ENCODE results near the gene AREG.

Gene AREG

DNA sequence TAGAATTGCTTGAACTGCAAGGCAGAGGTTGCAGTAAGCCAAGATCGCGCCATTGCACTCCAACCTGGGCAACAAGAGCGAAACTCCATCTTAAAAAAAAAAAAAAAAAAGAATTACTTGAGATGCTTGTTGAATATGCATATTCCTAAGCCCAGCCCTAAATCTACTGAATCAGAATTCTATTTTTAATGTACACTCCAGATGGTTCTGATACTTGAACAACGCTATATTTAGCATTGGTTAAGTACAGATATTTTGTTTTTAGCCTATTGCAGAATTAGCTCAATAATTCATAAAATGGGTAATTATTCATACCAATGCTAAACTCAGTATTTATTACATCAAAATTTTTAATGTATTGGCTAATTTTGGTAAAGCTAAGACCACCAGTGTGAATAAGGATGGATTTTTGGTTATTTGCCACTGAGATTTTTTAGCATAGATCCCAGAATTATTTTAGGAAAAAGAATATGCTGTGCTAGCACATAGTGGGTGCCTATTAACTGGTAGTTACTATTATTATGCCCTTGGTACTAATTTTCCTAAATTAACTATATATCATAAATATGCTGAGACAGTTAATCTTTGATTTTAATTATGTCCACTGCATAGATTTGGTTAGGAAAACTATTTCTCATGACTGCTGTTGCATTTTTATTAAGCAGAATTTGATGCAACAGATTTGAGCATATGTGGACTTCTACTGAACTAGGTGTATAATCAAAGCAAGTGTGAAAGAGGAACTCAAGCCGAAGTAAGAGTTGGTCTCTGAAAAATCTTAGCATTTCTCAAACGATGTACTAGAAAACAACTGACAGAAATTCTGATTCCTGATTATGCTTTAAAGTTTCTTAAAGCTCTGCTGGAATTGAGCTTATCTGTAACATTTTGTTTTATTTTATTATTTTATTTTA is 9.2 kb downstream of the AREG start:
- Histone ChIP-seq H2BK120ac (ENCODE audit: low read depth, low read length) (no peak overlapping the region), H3K27ac (replicated peaks; ENCODE audit: low read length) (no peak overlapping the region), H3K18ac (ENCODE audit: low read length) (no peak overlapping the region), H3K9ac (ENCODE audit: low read depth, low read length, poor library complexity) (no peak overlapping the region), H2AFZ (ENCODE audit: low read length) (no peak overlapping the region), H4K8ac (ENCODE audit: low read depth, low read length) (no peak overlapping the region), H3K79me1 (ENCODE audit: low read depth, low read length) (no peaks in the 10 kb centered on the region), H2BK12ac (ENCODE audit: low read length) (no peak overlapping the region), H3K9me3 (replicated peaks in 1 of 2; ENCODE audit: control insufficient read depth in 2 of 2, insufficient read depth in 1 of 2, low read depth in 1 of 2, low read length in 2 of 2) (no peaks in the 10 kb centered on the region), H3K14ac (ENCODE audit: low read length) (no peak overlapping the region), H3K36me3 (replicated peaks in 1 of 2; ENCODE audit: control insufficient read depth in 2 of 2, insufficient read depth in 2 of 2, low read length in 2 of 2) (no peaks in the 10 kb centered on the region), H3K4me2 (ENCODE audit: insufficient read depth, low read length, poor library complexity, severe bottlenecking) (no peak overlapping the region), H3K23ac (ENCODE audit: low read depth, low read length, poor library complexity) (no peak overlapping the region), H3K4me1 (ENCODE audit: control insufficient read depth in 2 of 2, insufficient read depth in 1 of 2, low read depth in 1 of 2, low read length in 2 of 2) (no peaks in the 10 kb centered on the region), H2BK15ac (ENCODE audit: low read length) (no peak overlapping the region), H3K27me3 (ENCODE audit: control insufficient read depth in 3 of 3, insufficient read depth in 3 of 3, low read depth in 1 of 3, low read length in 3 of 3) (no peaks in the 10 kb centered on the region), H2BK5ac (ENCODE audit: low read length) (no peak overlapping the region), H3K4me3 (ENCODE audit: low read length in 2 of 2) (no peak overlapping the region), H2AK5ac (ENCODE audit: low read depth, low read length) (no peak overlapping the region), H4K91ac (ENCODE audit: low read depth, low read length, poor library complexity) (no peak overlapping the region), H3K4ac (ENCODE audit: low read length) (no peak overlapping the region)
- no CpG with 5 or more reads among the region's 6 CpGs for WGBS, 2 donors (ENCODE audit: extremely low coverage in 2 of 2, insufficient read length in 2 of 2, insufficient replicate concordance in 1 of 2)
- no peak for DNase-seq (ENCODE audit: low spot score)

DNA sequence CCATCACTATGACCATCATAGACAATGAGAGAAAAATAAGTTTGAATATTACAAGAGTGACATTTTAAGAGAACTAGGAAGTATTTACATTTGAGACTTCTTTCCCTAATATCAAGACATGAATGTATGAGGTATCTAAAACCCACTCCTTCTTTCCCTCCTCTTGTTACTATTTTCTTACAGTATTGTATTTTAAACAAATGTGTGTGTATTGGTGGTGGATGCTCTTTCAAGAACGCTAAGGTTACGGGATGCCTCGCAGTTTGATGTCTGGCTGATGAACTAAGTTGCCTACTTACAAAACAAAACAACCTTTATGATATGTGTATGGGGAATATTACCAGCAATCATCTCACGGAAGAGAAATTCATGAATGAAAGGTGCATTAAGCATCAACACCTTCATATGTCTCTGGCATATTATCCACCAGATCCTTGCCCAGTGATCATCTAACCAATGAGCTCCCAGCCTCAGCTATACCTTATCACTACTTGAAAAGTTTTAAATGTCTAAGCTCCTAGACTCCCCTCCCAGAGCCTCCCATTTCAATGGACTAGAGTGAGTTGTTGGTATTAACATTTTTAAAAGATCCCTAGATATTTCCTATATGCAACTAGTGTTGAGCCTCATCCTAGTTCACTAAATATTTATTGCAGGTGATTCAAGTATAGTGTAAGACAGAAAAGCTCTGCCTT is 10.6 kb downstream of the AREG start:
- Histone ChIP-seq H3K4me1 (ENCODE audit: control insufficient read depth in 2 of 2, insufficient read depth in 1 of 2, low read depth in 1 of 2, low read length in 2 of 2) (no peaks in the 10 kb centered on the region), H3K4me2 (ENCODE audit: insufficient read depth, low read length, poor library complexity, severe bottlenecking) (no peak overlapping the region), H3K18ac (ENCODE audit: low read length) (no peak overlapping the region), H3K23ac (ENCODE audit: low read depth, low read length, poor library complexity) (no peak overlapping the region), H3K36me3 (replicated peaks in 1 of 2; ENCODE audit: control insufficient read depth in 2 of 2, insufficient read depth in 2 of 2, low read length in 2 of 2) (no peaks in the 10 kb centered on the region), H2BK15ac (ENCODE audit: low read length) (no peak overlapping the region), H3K27ac (replicated peaks; ENCODE audit: low read length) (no peak overlapping the region), H4K8ac (ENCODE audit: low read depth, low read length) (no peak overlapping the region), H3K9ac (ENCODE audit: low read depth, low read length, poor library complexity) (no peak overlapping the region), H4K91ac (ENCODE audit: low read depth, low read length, poor library complexity) (no peak overlapping the region), H2AK5ac (ENCODE audit: low read depth, low read length) (no peak overlapping the region), H2BK120ac (ENCODE audit: low read depth, low read length) (no peak overlapping the region), H3K4ac (ENCODE audit: low read length) (no peak overlapping the region), H3K4me3 (ENCODE audit: low read length in 2 of 2) (no peak overlapping the region), H2BK12ac (ENCODE audit: low read length) (no peak overlapping the region), H3K27me3 (ENCODE audit: control insufficient read depth in 3 of 3, insufficient read depth in 3 of 3, low read depth in 1 of 3, low read length in 3 of 3) (no peaks in the 10 kb centered on the region), H3K9me3 (replicated peaks in 1 of 2; ENCODE audit: control insufficient read depth in 2 of 2, insufficient read depth in 1 of 2, low read depth in 1 of 2, low read length in 2 of 2) (no peaks in the 10 kb centered on the region), H3K79me1 (ENCODE audit: low read depth, low read length) (no peaks in the 10 kb centered on the region), H2AFZ (ENCODE audit: low read length) (no peak overlapping the region), H2BK5ac (ENCODE audit: low read length) (no peak overlapping the region), H3K14ac (ENCODE audit: low read length) (no peak overlapping the region)
- WGBS, 2 donors (ENCODE audit: extremely low coverage in 2 of 2, insufficient read length in 2 of 2, insufficient replicate concordance in 1 of 2), result no CpG with 5 or more reads among the region's 4 CpGs
- DNase-seq (ENCODE audit: low spot score), result no peak

DNA sequence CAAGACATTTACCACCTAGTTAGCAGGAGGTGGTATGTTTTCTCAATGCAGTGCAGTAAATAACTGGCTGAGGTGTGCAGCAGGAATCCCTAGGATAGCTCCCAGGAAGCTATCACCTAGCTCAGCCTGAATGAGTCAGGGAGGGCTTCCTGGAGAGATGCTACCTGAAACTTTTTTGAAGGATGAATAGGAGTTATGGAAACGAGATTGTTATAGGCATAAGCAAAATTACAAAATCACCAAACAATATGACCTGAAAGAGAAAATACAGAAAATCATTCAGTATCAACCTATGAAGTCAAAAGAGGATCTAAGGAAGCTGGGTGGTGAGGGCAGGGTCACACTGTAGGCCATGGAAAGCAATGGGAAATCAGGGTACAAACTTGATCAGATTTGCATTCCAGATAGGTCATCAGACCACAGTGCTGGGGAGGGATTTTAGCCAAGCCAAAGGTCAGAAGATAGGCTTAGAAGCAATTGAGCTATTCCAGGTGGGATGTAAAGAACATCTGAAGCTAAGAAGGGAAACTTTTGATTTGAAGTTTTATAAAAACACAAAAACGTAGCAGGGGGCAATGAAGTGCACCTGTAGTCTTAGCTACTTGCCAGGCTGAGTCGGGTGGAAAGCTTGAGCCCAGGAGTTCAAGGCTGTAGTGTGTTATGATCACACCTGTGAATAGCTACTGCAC is 11.3 kb downstream of the AREG start:
- Histone ChIP-seq H2BK120ac (ENCODE audit: low read depth, low read length) (no peak overlapping the region), H2BK12ac (ENCODE audit: low read length) (no peak overlapping the region), H3K9me3 (replicated peaks in 1 of 2; ENCODE audit: control insufficient read depth in 2 of 2, insufficient read depth in 1 of 2, low read depth in 1 of 2, low read length in 2 of 2) (no peaks in the 10 kb centered on the region), H2BK5ac (ENCODE audit: low read length) (no peak overlapping the region), H4K91ac (ENCODE audit: low read depth, low read length, poor library complexity) (no peak overlapping the region), H3K27me3 (ENCODE audit: control insufficient read depth in 3 of 3, insufficient read depth in 3 of 3, low read depth in 1 of 3, low read length in 3 of 3) (no peaks in the 10 kb centered on the region), H3K27ac (replicated peaks; ENCODE audit: low read length) (no peak overlapping the region), H3K18ac (ENCODE audit: low read length) (no peak overlapping the region), H3K4me3 (ENCODE audit: low read length in 2 of 2) (no peak overlapping the region), H2BK15ac (ENCODE audit: low read length) (no peak overlapping the region), H4K8ac (ENCODE audit: low read depth, low read length) (no peak overlapping the region), H3K14ac (ENCODE audit: low read length) (no peak overlapping the region), H3K23ac (ENCODE audit: low read depth, low read length, poor library complexity) (no peak overlapping the region), H2AK5ac (ENCODE audit: low read depth, low read length) (no peak overlapping the region), H3K36me3 (replicated peaks in 1 of 2; ENCODE audit: control insufficient read depth in 2 of 2, insufficient read depth in 2 of 2, low read length in 2 of 2) (no peaks in the 10 kb centered on the region), H3K4ac (ENCODE audit: low read length) (no peak overlapping the region), H3K4me2 (ENCODE audit: insufficient read depth, low read length, poor library complexity, severe bottlenecking) (no peak overlapping the region), H3K79me1 (ENCODE audit: low read depth, low read length) (no peaks in the 10 kb centered on the region), H3K4me1 (ENCODE audit: control insufficient read depth in 2 of 2, insufficient read depth in 1 of 2, low read depth in 1 of 2, low read length in 2 of 2) (no peaks in the 10 kb centered on the region), H2AFZ (ENCODE audit: low read length) (no peak overlapping the region), H3K9ac (ENCODE audit: low read depth, low read length, poor library complexity) (no peak overlapping the region)
- no peak for DNase-seq (ENCODE audit: low spot score)
- WGBS, 2 donors (ENCODE audit: extremely low coverage in 2 of 2, insufficient read length in 2 of 2, insufficient replicate concordance in 1 of 2), result no CpG with 5 or more reads among the region's 3 CpGs

Measured in neuronal stem cell (in vitro differentiated cells).